OCI-LY7 (cell line): ENCODE results near the gene SGIP1. TPM values are rescaled to one million over a fixed set of nuclear protein-coding genes. Genes with fewer than 3 reads are reported as not detected.

Experiments used
- BruUV-seq: library from RNA; stranded (reverse); fragments of 400-500 nt; replicated peaks from 2 replicates; lab custom pipeline; 2021; lab: Mats Ljungman, UMichigan
- CTCF ChIA-PET: fragments of 300-600 bp; sonication (Branson Sonifier 250); formaldehyde crosslinking; loops from one replicate; lab custom pipeline; 2022; ENCODE audit warnings: antibody characterized with exemption; ENCODE audit not compliant: unreplicated experiment; lab: Charles Lee
- POLR2A ChIA-PET: fragments of 300-600 bp; sonication (Branson Sonifier 250); formaldehyde crosslinking; loops from one replicate; lab custom pipeline; 2022; ENCODE audit warnings: antibody characterized with exemption; lab: Charles Lee
- DNase-seq: peaks from one replicate; pipeline ENCODE4 v3.0.0-alpha.2; 2015; ENCODE audit warnings: low spot score
- H2AFZ ChIP-seq: fragments of 200-600 bp; sonication (generic), shearing (Covaris generic); 2 replicates; pipeline ENCODE4 v1.6.1; 2014; ENCODE audit warnings: mild to moderate bottlenecking, antibody characterized with exemption, low read length, moderate library complexity
- H3K27ac ChIP-seq: fragments of 200-600 bp; sonication (generic); 2 replicates; pipeline ENCODE4 v1.5.1; 2014; ENCODE audit warnings: mixed run types, low read depth, mild to moderate bottlenecking, moderate library complexity, low read length, inconsistent platforms; ENCODE audit not compliant: poor library complexity, severe bottlenecking
- H3K36me3 ChIP-seq: fragments of 200-600 bp; sonication (generic); 2 replicates; pipeline ENCODE4 v1.6.1; 2014; ENCODE audit warnings: mild to moderate bottlenecking, antibody characterized with exemption, low read length, moderate library complexity, mixed read lengths; ENCODE audit not compliant: insufficient read depth
- H3K4me1 ChIP-seq: fragments of 200-600 bp; sonication (generic); 2 replicates; pipeline ENCODE4 v1.5.1; 2014; ENCODE audit warnings: mild to moderate bottlenecking, low read length; ENCODE audit not compliant: insufficient read depth, poor library complexity, severe bottlenecking
- H3K4me2 ChIP-seq: fragments of 200-600 bp; sonication (generic); 2 replicates; pipeline ENCODE4 v1.6.1; 2014; ENCODE audit warnings: mild to moderate bottlenecking, low read length
- H3K4me3 ChIP-seq: fragments of 200-600 bp; sonication (generic); 2 replicates; pipeline ENCODE4 v1.5.1; 2014; ENCODE audit warnings: mild to moderate bottlenecking, low read depth, low read length; ENCODE audit not compliant: poor library complexity, severe bottlenecking
- H3K79me2 ChIP-seq: fragments of 200-600 bp; sonication (generic); 2 replicates; pipeline ENCODE4 v1.6.1; 2016; ENCODE audit warnings: low read depth, mild to moderate bottlenecking, low read length, moderate library complexity, mixed read lengths; ENCODE audit not compliant: insufficient read depth
- H3K9me2 ChIP-seq: fragments of 200-600 bp; sonication (generic); 2 replicates; pipeline ENCODE4 v1.6.1; 2016; ENCODE audit warnings: mild to moderate bottlenecking, low read length, mixed read lengths; ENCODE audit not compliant: insufficient read depth
- H3K9me3 ChIP-seq: fragments of 200-600 bp; sonication (generic); 2 replicates; pipeline ENCODE4 v1.6.1; 2014; ENCODE audit warnings: mild to moderate bottlenecking, mixed run types, low read length, mixed read lengths
- H4K20me1 ChIP-seq: fragments of 200-600 bp; sonication (generic); 2 replicates; pipeline ENCODE4 v1.6.1; 2014; ENCODE audit warnings: mild to moderate bottlenecking, antibody characterized with exemption, low read length, moderate library complexity, mixed read lengths; ENCODE audit not compliant: insufficient read depth
- CTCF ChIP-seq: fragments of 200-600 bp; sonication (generic); conservative IDR thresholded peaks from 2 replicates; pipeline ENCODE4 v1.5.1; 2014; ENCODE audit warnings: mild to moderate bottlenecking, antibody characterized with exemption, low read length, moderate library complexity, mixed read lengths
- EZH2phosphoT487 ChIP-seq: fragments of 200-600 bp; sonication (generic); IDR thresholded peaks from 2 replicates; pipeline ENCODE4 v1.6.1; 2018; ENCODE audit warnings: low read depth, borderline replicate concordance, mild to moderate bottlenecking, mixed run types, antibody characterized with exemption, low read length, moderate library complexity, mixed read lengths
- intact Hi-C: fragments of 100-400 bp; cut with micrococcal nuclease; formaldehyde crosslinking; loops from one replicate; pipeline ENCODE4 v1.10.0; 2022; ENCODE audit not compliant: unreplicated experiment
- total RNA-seq, 2 experiments: library from RNA; depleted of rRNA in 1 of 2; stranded (reverse); fragments of >200 nt in 1 of 2; shearing (Covaris generic) in 1 of 2; gene quantifications; 2 replicates each; pipeline ENCODE4 v1.2.3, GENCODE V29; 2014 to 2022

The SGIP1 gene
- total RNA-seq, 2 experiments from 2014 or later = not detected

- no TSS peak for BruUV-seq
- CTCF ChIA-PET = no interaction called here
Observed at GRCh38 chr1:66623812-66624211, 89.9 kb downstream of the SGIP1 start.

GRCh38 chr1:66624412-66625060 lies 90.6 kb downstream of the SGIP1 start:
- CTCF ChIA-PET = no interaction called here
- intact Hi-C loops = no loop called here

More at GRCh38 chr1:66623812-66624211, 89.9 kb downstream of the SGIP1 start:
- Histone ChIP-seq H3K4me1 (no peaks in the 10 kb centered on the region), H3K79me2 (no peaks in the 10 kb centered on the region), H4K20me1 (no peaks in the 10 kb centered on the region), H3K9me2 (no peaks in the 10 kb centered on the region), H3K4me2 (no peak overlapping the region), H3K9me3 (no peaks in the 10 kb centered on the region), H3K4me3 (no peak overlapping the region), H2AFZ (no peak overlapping the region), H3K27ac (no peak overlapping the region), H3K36me3 (no peaks in the 10 kb centered on the region)
- TF ChIP-seq EZH2phosphoT487 = no peak
- no peak for TF ChIP-seq CTCF
- intact Hi-C loops = no loop called here
- DNase-seq = no peak
- POLR2A ChIA-PET = interaction anchor here (0.7 kb wide), 1 partner anchor 1485 kb away, joined by 3 read pairs; no protein-coding TSS in a partner anchor

More at GRCh38 chr1:66624412-66625060, 90.6 kb downstream of the SGIP1 start:
- Histone ChIP-seq H3K27ac (no peak overlapping the region), H3K4me1 (no peaks in the 10 kb centered on the region), H2AFZ (no peak overlapping the region), H3K9me2 (no peaks in the 10 kb centered on the region), H3K4me2 (no peak overlapping the region), H3K9me3 (no peaks in the 10 kb centered on the region), H3K79me2 (no peaks in the 10 kb centered on the region), H4K20me1 (no peaks in the 10 kb centered on the region), H3K36me3 (no peaks in the 10 kb centered on the region), H3K4me3 (no peak overlapping the region)
- TF ChIP-seq CTCF = no peak
- no peak for TF ChIP-seq EZH2phosphoT487
- no TSS peak for BruUV-seq
- DNase-seq = no peak
- POLR2A ChIA-PET = no interaction called here
